Right lobe of liver (tissue), 4 donors: ENCODE measurements around the gene RAMP2.

Experiments
- POLR2A ChIP-seq: fragments of 450-650 bp; IDR thresholded peaks from one replicate; pipeline ENCODE4 v1.6.1; 2017; ENCODE audit warnings: antibody characterized with exemption, mild to moderate bottlenecking
- TF ChIP-seq, protein P1 (sequence below), 4 donors: fragments of 200-600 bp in 3 of 4; fragments of 450-650 bp in 1 of 4; IDR thresholded peaks; one replicate each; pipeline versions ENCODE4 v1.5.1 to v1.8.0; 2016 to 2022; ENCODE audit warnings: antibody characterized with exemption in 4 of 4, mild to moderate bottlenecking in 2 of 4
- donor health status: DM: no; HTN: no; CAD: no.
- donor health status: DM: no; HTN: no; CAD: no.
- donor health status: DM: no; HTN: yes; CAD: no.

DNA sequence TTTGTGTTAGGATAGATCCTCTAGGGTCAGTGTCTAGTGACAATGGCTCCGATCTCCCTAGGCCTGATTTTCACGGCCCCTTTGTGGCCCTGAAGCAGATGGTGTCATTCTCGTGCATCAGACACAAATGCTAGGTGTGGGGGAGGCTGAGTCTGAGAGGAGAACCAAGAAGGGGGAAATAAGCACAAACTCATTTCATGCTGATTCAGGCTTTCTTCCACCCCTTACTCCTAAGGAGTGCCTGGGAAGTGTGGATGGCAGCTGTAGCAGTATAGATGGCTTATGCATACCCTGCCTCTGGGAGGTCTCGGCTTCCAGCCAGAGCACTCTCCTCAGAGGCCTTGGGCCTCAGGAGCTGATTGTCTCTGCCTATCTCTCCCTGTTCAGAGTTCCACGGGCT is 17.5 kb downstream of the RAMP2 start:
- TF ChIP-seq, protein P1, sequence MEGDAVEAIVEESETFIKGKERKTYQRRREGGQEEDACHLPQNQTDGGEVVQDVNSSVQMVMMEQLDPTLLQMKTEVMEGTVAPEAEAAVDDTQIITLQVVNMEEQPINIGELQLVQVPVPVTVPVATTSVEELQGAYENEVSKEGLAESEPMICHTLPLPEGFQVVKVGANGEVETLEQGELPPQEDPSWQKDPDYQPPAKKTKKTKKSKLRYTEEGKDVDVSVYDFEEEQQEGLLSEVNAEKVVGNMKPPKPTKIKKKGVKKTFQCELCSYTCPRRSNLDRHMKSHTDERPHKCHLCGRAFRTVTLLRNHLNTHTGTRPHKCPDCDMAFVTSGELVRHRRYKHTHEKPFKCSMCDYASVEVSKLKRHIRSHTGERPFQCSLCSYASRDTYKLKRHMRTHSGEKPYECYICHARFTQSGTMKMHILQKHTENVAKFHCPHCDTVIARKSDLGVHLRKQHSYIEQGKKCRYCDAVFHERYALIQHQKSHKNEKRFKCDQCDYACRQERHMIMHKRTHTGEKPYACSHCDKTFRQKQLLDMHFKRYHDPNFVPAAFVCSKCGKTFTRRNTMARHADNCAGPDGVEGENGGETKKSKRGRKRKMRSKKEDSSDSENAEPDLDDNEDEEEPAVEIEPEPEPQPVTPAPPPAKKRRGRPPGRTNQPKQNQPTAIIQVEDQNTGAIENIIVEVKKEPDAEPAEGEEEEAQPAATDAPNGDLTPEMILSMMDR (IDR thresholded peaks at IDR 0.05): no peak
- no peak for TF ChIP-seq POLR2A
